GM20000 (cell line): ENCODE measurements around the gene CTCFL.

ENCODE experiments used
- DNase-seq: peaks from one replicate; pipeline ENCODE4 v3.0.0; 2012; ENCODE audit warnings: low spot score
- TF ChIP-seq, protein P1 (sequence below): IDR thresholded peaks from 2 replicates; pipeline ENCODE4 v1.5.1; 2012; ENCODE audit warnings: mild to moderate bottlenecking, control low read depth; ENCODE audit errors: extremely low read depth, missing control alignments

CTCFL gene

DNA sequence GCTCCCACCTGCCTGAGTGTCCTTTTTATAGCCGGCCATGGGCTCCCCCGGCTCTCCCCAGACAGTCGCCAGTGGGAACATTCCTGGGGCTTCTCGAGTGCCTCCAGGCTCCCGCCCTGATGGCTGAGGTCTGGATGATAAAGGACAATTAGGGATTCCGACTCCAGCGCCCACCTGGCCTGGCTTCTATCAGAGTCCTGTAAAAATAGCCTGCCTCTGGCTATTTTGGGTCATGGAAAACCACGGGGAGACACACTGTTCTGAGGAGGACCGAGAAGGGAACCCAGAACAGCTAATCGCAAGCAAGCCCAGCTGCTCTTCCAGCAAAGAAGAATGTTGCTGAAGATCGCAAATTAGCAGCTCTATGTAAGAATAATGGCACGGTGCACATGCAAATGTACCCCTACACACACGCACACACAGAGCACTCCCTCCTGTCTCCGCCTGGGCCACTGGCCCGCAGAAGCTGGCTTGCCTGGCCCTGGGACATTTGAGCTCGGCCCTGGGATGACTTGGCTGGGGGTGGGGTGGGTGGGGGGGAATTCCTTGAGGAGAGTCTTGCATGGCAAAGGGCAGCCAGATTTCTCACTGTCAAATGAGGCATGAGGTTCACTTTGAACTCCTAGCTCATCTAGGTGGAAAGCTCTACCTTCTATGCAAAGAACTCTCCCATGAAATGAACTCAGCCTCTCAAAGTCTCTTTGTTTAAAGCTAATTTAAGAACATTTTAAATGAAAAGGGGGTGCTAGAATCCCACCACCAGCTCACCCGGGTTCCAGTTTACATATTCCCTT lies 55.3 kb downstream of the CTCFL start:
- no peak for DNase-seq
- TF ChIP-seq, protein P1, sequence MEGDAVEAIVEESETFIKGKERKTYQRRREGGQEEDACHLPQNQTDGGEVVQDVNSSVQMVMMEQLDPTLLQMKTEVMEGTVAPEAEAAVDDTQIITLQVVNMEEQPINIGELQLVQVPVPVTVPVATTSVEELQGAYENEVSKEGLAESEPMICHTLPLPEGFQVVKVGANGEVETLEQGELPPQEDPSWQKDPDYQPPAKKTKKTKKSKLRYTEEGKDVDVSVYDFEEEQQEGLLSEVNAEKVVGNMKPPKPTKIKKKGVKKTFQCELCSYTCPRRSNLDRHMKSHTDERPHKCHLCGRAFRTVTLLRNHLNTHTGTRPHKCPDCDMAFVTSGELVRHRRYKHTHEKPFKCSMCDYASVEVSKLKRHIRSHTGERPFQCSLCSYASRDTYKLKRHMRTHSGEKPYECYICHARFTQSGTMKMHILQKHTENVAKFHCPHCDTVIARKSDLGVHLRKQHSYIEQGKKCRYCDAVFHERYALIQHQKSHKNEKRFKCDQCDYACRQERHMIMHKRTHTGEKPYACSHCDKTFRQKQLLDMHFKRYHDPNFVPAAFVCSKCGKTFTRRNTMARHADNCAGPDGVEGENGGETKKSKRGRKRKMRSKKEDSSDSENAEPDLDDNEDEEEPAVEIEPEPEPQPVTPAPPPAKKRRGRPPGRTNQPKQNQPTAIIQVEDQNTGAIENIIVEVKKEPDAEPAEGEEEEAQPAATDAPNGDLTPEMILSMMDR, result no peak

DNA sequence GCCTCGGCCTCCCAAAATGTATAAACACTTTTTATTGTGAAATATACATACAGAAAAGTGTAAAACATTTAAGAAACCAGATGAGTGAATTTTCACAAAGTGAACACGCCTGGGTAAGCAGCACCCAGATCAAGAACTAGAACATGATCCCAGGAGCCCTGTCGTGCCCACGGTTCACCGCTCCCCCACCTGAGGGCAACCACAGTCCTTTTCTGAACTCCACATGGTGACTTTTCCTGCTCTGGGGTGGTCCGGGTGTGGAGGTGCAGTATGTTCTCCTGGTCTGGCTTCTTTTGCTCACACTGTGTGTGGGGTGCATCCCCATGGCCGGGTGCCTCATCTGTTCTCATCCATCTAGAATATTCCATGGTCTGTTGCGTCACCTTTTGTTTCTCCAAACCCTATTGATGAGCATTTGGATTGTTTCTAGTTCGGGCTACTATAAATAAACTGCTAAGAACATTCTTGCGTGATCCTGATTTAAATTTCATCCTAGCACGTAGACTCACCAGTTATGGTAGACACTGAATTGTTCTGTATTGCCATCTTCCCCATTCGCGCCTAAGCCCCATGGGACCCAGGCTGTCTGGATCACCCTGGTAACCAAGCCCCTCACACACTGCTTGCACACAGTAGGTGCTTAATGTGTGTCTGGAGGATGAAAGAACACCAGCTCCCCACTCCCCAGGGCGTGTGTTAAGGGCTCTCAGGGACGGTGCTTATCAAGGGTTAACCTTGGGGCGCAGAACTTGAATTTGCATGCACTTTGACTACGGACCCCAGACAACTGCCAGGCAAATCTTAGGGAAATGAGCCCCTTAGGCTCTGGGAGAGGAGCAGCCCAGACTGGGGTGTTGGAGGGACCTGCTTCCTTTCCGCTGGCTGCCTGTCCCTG lies 56.2 kb downstream of the CTCFL start:
- no peak for DNase-seq
- TF ChIP-seq, protein P1, result no peak

DNA sequence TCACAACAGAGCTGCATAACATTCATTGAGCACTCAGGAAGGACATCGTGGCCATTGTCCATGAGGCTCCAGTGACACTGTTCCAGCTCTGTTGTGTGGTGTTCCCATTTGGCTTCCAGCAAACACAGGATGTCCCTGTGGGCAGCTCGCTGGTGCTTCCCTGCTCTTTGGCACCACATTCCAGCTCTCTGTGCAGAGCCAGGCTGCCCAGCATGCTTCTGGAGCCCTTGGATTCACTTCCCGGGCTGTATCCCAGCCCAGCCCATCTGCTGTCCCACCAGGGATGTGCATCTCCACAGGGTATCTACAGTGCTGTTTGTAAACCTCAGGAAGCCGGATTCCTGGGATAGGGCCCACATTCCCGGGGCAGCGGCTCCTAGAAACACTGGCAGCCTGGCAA lies 57.2 kb downstream of the CTCFL start:
- TF ChIP-seq, protein P1, result no peak
- no peak for DNase-seq

DNA sequence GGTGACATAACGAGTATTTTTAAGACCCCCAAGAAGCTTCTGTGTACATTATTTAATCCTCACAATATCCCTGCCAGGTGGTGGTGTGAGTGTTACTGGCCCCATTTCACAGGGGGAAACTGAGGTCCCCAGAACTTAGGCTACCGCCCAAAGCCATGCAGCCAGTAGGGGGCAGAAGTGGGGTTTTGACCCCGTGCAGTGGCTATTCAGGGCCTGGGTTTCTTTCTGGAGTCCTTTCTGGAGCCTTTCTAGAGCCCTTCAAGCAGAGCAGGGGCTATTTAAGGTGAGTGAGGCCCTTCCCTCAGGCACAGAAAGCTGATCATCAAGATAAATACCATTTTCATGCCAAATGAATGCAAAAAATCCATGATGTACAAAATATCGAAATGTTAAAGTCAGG lies 59.0 kb downstream of the CTCFL start:
- no peak for DNase-seq
- TF ChIP-seq, protein P1, result peak; percentile 17

DNA sequence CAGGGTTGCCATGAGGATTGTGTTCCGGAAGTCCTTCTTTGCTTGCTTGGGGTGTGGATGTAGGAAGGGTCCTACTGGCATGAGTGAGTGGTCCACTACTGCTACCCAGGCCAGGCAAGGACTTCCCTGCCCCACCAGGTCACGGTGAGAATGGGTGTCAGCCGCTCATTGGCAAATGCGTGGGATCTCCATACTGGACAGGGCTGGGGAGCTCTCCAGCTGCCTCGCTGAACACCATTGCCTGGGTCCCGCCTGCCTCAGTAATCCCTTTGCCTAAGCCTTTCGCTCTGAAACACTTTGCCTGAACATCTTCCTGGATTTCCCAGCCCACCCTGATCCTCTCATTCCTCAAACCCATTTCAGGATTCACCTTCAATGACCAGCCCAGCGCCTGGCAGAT lies 59.5 kb downstream of the CTCFL start:
- TF ChIP-seq, protein P1, result no peak
- no peak for DNase-seq

DNA sequence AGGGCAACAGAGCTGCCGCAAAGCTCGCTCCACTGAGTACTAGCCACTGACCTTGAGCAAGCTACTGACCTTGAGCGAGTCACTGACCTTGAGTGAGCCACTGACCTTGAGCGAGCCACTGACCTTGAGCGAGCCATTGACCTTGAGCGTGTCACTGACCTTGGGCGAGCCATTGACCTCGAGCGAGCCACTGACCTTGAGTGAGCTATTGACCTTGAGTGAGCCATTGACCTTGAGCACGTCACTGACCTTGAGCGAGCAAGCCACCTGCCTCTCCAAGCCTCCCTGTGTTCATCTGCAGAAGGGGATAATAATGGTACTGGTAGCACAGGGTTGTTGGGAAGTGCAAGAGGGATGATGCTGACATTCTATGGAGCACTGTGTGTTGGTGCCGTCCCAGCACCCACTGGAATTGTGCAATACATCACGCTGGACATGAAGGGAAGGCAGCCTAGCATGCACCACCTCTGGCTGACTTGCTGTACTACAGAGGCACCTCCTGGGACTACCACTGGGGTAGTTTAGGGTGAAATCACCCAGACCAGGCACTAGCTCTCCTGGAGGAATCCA lies 60.2 kb downstream of the CTCFL start:
- TF ChIP-seq, protein P1, result no peak
- no peak for DNase-seq

DNA sequence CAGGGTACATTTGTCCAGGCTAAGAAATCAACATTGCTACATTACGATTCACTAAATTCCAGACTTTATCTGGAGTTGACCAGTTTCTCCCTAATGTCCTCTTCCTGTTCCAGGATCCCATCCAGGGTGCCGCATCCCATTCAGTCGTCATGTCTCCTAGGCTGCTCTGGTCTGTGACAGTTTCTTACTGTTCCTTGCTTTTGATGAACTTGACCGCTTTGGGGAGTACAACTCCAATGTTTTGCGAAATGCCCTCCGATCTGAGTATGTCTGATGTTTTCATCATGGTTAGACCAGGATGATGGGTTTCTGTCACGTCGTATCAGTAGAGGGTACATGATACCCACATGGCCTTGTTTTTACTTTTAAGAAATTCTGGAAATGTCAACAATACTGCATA lies 62.2 kb downstream of the CTCFL start:
- TF ChIP-seq, protein P1, result no peak
- no peak for DNase-seq
